NCI-H774 (cell line): ENCODE measurements around the gene THSD7B.
"Not testable (repeated sequence)": the region's sequence is repeated elsewhere in the genome, so short reads cannot be mapped to it uniquely, and the experiment has no call there.

Experiments
- DNase-seq: peaks from one replicate; lab custom pipeline; 2025; lab: John Stamatoyannopoulos, UW

Gene THSD7B

GRCh38 chr2:137523931-137524330 lies 758.6 kb downstream of the THSD7B start:
- DNase-seq = no peak

- DNase-seq = no peak
Measured at GRCh38 chr2:137525132-137525531, 759.8 kb downstream of the THSD7B start.

- DNase-seq = peak; percentile 44
Measured at GRCh38 chr2:137525641-137526190, 760.4 kb downstream of the THSD7B start.

- DNase-seq = no peak
Measured at GRCh38 chr2:137535897-137536296, 770.6 kb downstream of the THSD7B start.

- DNase-seq = no peak
Measured at GRCh38 chr2:137539336-137539735, 774.0 kb downstream of the THSD7B start.

GRCh38 chr2:137547842-137548241 lies 782.5 kb downstream of the THSD7B start:
- no peak for DNase-seq

- DNase-seq = no peak
Measured at GRCh38 chr2:137566387-137566786, 801.0 kb downstream of the THSD7B start.

- DNase-seq = no peak
Measured at GRCh38 chr2:137570484-137570883, 805.1 kb downstream of the THSD7B start.

- DNase-seq = not testable (repeated sequence)
Measured at GRCh38 chr2:137587834-137588233, 822.5 kb downstream of the THSD7B start.

GRCh38 chr2:137588578-137588977 lies 823.2 kb downstream of the THSD7B start:
- not testable (repeated sequence) for DNase-seq

GRCh38 chr2:137590102-137590501 lies 824.8 kb downstream of the THSD7B start:
- DNase-seq = no peak

GRCh38 chr2:137607722-137608318 lies 842.5 kb downstream of the THSD7B start:
- no peak for DNase-seq

GRCh38 chr2:137638932-137639331 lies 873.6 kb downstream of the THSD7B start:
- no peak for DNase-seq

GRCh38 chr2:137644731-137645130 lies 879.4 kb downstream of the THSD7B start:
- DNase-seq = no peak

GRCh38 chr2:137654046-137654445 lies 888.7 kb downstream of the THSD7B start:
- no peak for DNase-seq

- DNase-seq = no peak
Measured at GRCh38 chr2:137655814-137656213, 890.5 kb downstream of the THSD7B start.

- no peak for DNase-seq
Measured at GRCh38 chr2:137658433-137658832, 893.1 kb downstream of the THSD7B start.

GRCh38 chr2:137659616-137660015 lies 894.3 kb downstream of the THSD7B start:
- DNase-seq = peak; percentile 80

- DNase-seq = no peak
Measured at GRCh38 chr2:137670111-137670510, 904.8 kb downstream of the THSD7B start.

GRCh38 chr2:137672989-137673552 lies 907.7 kb downstream of the THSD7B start:
- no peak for DNase-seq

- no peak for DNase-seq
Measured at GRCh38 chr2:137674991-137675390, 909.6 kb downstream of the THSD7B start.

- peak; percentile 23 for DNase-seq
Measured at GRCh38 chr2:137675584-137676327, 910.4 kb downstream of the THSD7B start.

GRCh38 chr2:137676346-137676745 lies 911.0 kb downstream of the THSD7B start:
- no peak for DNase-seq
